RPMI7951 (cell line): ENCODE measurements around the gene ACLY. TPM values are rescaled to one million over a fixed set of nuclear protein-coding genes. Genes with fewer than 3 reads are reported as not detected.
"Not testable (repeated sequence)": the region's sequence is repeated elsewhere in the genome, so short reads cannot be mapped to it uniquely, and the experiment has no call there.

Experiments
- DNase-seq: peaks from one replicate; pipeline ENCODE4 v3.0.0-alpha.2; 2012; ENCODE audit warnings: low read depth
- total RNA-seq: library from RNA; depleted of rRNA; stranded (reverse); fragments of >200 nt; shearing (Covaris generic); gene quantifications from 2 replicates; pipeline ENCODE4 v1.2.3, GENCODE V29; 2014; rRNA removed

ACLY gene
- total RNA-seq, 1 experiment from 2014 or later, result 98.2 TPM

DNA sequence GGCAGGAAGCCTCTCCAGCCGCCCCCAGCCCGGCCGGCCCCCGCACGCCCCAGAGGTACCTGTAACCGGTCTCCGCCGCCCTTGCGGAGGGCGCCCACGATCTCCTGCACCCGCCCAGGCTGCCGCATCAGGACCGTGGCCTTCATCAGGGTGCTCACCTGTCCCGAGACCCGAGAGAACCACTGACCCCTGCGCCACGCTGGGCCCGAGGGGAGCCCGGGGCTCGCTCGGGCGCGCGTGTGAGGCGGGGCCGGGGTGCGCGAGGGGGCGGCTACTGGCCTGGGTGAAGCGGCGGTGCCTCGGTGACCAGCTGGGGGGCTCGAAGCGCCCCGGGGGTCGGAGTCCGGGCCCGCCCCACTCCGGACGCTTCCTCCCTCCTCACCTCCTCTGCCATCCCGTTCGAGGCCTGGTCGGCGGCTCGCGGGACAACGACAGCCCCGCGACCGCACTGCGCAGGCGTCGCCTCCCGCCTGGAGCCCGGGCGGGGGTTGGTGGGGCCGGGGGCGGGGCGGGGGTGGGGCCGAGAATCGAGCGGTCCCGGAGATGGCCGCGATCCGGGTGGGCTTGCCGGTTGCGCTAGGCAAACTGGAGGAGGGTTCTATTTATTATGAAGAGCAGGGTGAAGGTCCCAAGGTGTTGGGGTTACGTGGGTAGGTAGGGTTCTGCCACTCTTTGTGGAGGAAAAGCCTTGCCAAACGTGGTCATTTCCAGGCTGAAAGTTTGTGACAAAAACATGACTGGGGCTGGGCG is 82.8 kb downstream of the ACLY start, which contains the start of gene NT5C3B:
TSS of gene NT5C3B (minus strand) at position 433 of the 750 bp plus-strand sequence. CDS start at position 394, 39 bp downstream.
- DNase-seq, result peak; percentile 48

DNA sequence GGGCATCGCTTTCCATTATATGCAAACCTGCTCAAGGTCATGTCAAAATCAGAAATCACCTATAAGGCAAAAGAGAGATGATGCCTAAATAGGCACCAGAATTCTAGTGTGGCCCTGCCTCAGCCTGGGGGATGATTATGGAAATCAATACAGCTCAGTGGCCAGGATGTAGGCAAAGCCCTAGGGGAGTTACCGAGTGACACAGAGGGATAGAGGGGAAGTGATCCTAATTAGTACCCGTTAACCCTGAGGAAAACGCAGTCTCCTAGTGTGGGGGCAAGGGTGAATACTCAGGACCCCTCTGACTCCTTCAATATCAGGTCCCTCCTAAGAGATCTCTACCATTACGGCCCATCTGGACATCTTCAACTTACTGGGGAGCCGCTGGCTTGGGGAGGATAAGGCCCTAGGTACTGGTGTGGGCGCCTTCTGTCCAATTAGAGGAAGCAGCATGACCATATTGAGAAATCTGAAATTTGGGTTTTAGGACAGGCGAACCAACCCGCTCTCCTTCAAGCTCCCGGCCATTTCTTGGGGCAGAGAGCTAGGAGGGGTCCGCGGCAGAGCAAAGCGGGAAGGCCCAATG is 83.4 kb downstream of the ACLY start:
- no peak for DNase-seq

DNA sequence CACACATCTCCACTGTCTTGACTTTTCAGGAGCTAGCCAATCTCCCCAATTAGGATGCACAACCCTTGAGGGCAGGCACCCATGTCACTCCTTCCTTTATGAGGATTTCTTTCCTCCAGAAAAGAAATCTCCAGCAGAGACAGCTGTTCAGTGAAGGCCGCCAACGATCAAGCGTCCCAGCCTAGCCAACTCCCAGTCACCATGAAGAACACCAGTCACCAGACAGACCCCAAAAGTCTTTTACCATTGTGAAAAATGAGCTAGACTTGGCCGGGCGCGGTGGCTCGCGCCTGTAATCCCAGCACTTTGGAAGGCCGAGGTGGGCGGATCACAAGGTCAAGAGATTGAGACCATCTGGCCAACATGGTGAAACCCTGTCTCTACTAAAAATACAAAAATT is 88.8 kb downstream of the ACLY start:
- DNase-seq, result not testable (repeated sequence)

DNA sequence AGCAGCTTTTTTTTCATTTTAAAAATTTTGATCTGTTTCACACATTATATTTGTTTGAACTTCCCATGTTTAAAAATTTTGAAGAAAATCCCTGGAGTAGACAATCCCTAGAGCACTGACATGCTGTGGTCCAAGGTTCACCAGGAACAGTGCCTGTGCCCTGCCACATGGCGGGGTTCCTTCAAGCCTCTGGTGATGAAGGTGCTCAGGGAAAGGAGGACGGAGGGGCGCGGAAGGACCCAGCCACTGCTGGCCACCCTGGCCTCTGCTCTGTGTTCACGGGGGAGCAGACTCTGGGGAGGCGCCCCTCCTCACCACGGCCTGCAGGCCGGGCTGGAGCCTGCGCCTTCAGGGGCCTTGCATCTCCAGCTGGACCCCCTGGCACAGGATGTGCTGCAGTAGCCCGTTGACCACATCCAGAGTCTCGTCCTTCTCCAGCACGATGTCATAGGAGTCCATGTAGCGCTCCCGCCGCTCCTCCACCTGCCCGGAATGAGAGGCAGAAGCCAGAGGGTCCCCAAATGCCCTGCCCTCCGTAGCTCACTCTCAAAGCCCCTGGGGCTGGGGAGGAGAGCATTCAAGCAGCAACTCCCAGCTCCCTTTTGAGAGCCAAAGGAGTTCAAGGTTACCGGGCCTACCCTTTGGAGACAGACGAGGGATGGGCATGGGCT is 93.4 kb downstream of the ACLY start:
- DNase-seq, result no peak

- DNase-seq, result no peak
These were observed 94.7 kb downstream of the ACLY start for GRCh38 chr17:41824086-41824485.

- no peak for DNase-seq
These were observed 95.2 kb downstream of the ACLY start for GRCh38 chr17:41823580-41823979.

GRCh38 chr17:41823141-41823524 is 95.6 kb downstream of the ACLY start:
- DNase-seq, result no peak

GRCh38 chr17:41822216-41823140 is 96.3 kb downstream of the ACLY start:
- DNase-seq, result no peak

DNA sequence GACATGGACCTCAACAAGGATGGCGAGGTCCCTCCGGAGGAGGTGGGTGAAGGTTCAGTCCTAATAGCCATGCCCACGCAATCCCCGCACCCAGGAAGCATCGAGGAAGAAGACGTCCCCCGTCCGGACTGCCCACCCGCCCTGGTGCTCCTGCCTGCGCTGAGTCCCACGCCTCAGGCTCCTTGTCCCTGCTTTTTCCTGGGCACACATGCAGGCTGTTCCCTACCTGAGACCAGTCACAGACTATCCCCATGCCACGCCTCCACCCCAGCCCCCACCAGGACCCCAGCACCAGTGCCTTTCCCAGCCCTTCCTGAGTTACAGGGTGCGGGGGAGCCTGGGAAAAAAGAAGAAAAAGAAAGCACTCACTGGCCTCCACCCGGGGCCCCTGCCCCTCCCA is 97.0 kb downstream of the ACLY start:
- DNase-seq, result no peak

DNA sequence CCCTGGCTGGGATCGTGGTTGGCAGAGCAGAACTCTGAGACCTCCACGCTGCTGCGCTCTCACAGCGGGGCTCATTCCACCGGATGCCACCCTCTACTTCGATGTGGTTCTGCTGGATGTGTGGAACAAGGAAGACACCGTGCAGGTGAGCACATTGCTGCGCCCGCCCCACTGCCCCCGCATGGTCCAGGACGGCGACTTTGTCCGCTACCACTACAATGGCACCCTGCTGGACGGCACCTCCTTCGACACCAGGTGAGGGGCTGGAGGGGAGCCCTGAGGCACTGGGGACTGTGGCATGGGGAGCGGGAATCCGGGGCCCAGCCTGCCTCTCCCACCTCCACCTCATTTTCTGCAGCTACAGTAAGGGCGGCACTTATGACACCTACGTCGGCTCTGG is 100.7 kb downstream of the ACLY start:
- no peak for DNase-seq

Other genes with a start within 250 kb of the ACLY start
- gene EIF1, start 230.1 kb downstream of the ACLY start, total RNA-seq, result 43.2 and 47.6 TPM in 2 replicates
- not detected in 2 replicates for gene GAST, start 206.6 kb downstream of the ACLY start, total RNA-seq
- not detected in 2 replicates for gene HAP1, start 184.3 kb downstream of the ACLY start, total RNA-seq
- 27.5 and 37.2 TPM in 2 replicates for gene JUP, start 132.2 kb downstream of the ACLY start, total RNA-seq
- gene P3H4, start 107.0 kb downstream of the ACLY start, total RNA-seq, result 36.0 and 40.6 TPM in 2 replicates
- 115 and 133 TPM in 2 replicates for gene FKBP10, start 105.9 kb downstream of the ACLY start, total RNA-seq
- gene NT5C3B, start 82.7 kb downstream of the ACLY start, total RNA-seq, result 37.5 and 39.4 TPM in 2 replicates
- not detected in 2 replicates for gene KLHL10, start 81.1 kb downstream of the ACLY start, total RNA-seq
- gene KLHL11, start 53.5 kb downstream of the ACLY start, total RNA-seq, result 11.8 and 18.3 TPM in 2 replicates
- gene ODAD4, start 11.7 kb upstream of the ACLY start, total RNA-seq, result 0.78 and 1.9 TPM in 2 replicates
- gene CNP, start 47.8 kb upstream of the ACLY start, total RNA-seq, result 37.8 and 43.9 TPM in 2 replicates
- 63.1 and 65.7 TPM in 2 replicates for gene DNAJC7, start 98.5 kb upstream of the ACLY start, total RNA-seq
- 36.2 and 38.0 TPM in 2 replicates for gene NKIRAS2, start 101.1 kb upstream of the ACLY start, total RNA-seq
- gene C17orf113, start 131.7 kb upstream of the ACLY start, total RNA-seq, result 0.10 and 0.24 TPM in 2 replicates
- gene ZNF385C, start 179.5 kb upstream of the ACLY start, total RNA-seq, result not detected in 2 replicates
- 4.2 and 4.8 TPM in 2 replicates for gene DHX58, start 193.8 kb upstream of the ACLY start, total RNA-seq
- gene KAT2A, start 202.4 kb upstream of the ACLY start, total RNA-seq, result 6.3 and 11.7 TPM in 2 replicates
- not detected in 2 replicates for gene HSPB9, start 203.9 kb upstream of the ACLY start, total RNA-seq
- 95.0 and 130 TPM in 2 replicates for gene RAB5C, start 236.0 kb upstream of the ACLY start, total RNA-seq